NCI-H146 (cell line): ENCODE measurements around the gene STUM.
"Not testable (repeated sequence)": the region's sequence is repeated elsewhere in the genome, so short reads cannot be mapped to it uniquely, and the experiment has no call there.

Source experiments
- DNase-seq: peaks from one replicate; lab custom pipeline; 2025; lab: John Stamatoyannopoulos, UW

STUM gene

GRCh38 chr1:226604560-226605317 is 56.2 kb downstream of the STUM start:
- no peak for DNase-seq

GRCh38 chr1:226605318-226605950 is 56.9 kb downstream of the STUM start:
- DNase-seq, result no peak

- DNase-seq, result no peak
Measured at GRCh38 chr1:226606311-226607267, 58.0 kb downstream of the STUM start.

- no peak for DNase-seq
Measured at GRCh38 chr1:226607268-226607660, 58.7 kb downstream of the STUM start.

GRCh38 chr1:226607821-226608220 is 59.3 kb downstream of the STUM start:
- no peak for DNase-seq

- DNase-seq, result peak; percentile 75
Measured at GRCh38 chr1:226608699-226609505, 60.3 kb downstream of the STUM start.

- DNase-seq, result no peak
Measured at GRCh38 chr1:226609836-226610455, 61.4 kb downstream of the STUM start.

GRCh38 chr1:226610671-226611070 is 62.1 kb downstream of the STUM start:
- no peak for DNase-seq

- no peak for DNase-seq
Measured at GRCh38 chr1:226611301-226611700, 62.7 kb downstream of the STUM start.

- DNase-seq, result not testable (repeated sequence)
Measured at GRCh38 chr1:226611980-226612379, 63.4 kb downstream of the STUM start.

GRCh38 chr1:226615876-226616275 is 67.3 kb downstream of the STUM start:
- DNase-seq, result no peak

GRCh38 chr1:226616636-226617035 is 68.1 kb downstream of the STUM start:
- no peak for DNase-seq

- DNase-seq, result no peak
Measured at GRCh38 chr1:226617109-226617508, 68.5 kb downstream of the STUM start.

GRCh38 chr1:226617719-226618118 is 69.2 kb downstream of the STUM start:
- not testable (repeated sequence) for DNase-seq

GRCh38 chr1:226618380-226618779 is 69.8 kb downstream of the STUM start:
- no peak for DNase-seq

- DNase-seq, result no peak
Measured at GRCh38 chr1:226619031-226619430, 70.5 kb downstream of the STUM start.

GRCh38 chr1:226622012-226622411 is 73.4 kb downstream of the STUM start:
- no peak for DNase-seq

- no peak for DNase-seq
Measured at GRCh38 chr1:226624526-226624925, 76.0 kb downstream of the STUM start.

- no peak for DNase-seq
Measured at GRCh38 chr1:226625326-226625725, 76.8 kb downstream of the STUM start.

- DNase-seq, result no peak
Measured at GRCh38 chr1:226625832-226626576, 77.4 kb downstream of the STUM start.

- no peak for DNase-seq
Measured at GRCh38 chr1:226626577-226626956, 78.0 kb downstream of the STUM start.
